Skeletal muscle cell (primary cell): ENCODE data around the gene VPS36.
"Not testable (repeated sequence)": the region's sequence is repeated elsewhere in the genome, so short reads cannot be mapped to it uniquely, and the experiment has no call there.

Experiments used
- DNase-seq: peaks from one replicate; pipeline ENCODE4 v3.0.0-alpha.2; 2010; ENCODE audit warnings: low read depth
- H3K4me3 ChIP-seq: 2 replicates; pipeline ENCODE4 v1.5.1; 2011; ENCODE audit warnings: low read depth, mild to moderate bottlenecking, control low read depth, low read length, moderate library complexity

Gene VPS36

GRCh38 chr13:52393572-52394357, 56.7 kb downstream of the VPS36 start:
- H3K4me3 ChIP-seq = no peak overlapping the region
- DNase-seq = no peak

DNA sequence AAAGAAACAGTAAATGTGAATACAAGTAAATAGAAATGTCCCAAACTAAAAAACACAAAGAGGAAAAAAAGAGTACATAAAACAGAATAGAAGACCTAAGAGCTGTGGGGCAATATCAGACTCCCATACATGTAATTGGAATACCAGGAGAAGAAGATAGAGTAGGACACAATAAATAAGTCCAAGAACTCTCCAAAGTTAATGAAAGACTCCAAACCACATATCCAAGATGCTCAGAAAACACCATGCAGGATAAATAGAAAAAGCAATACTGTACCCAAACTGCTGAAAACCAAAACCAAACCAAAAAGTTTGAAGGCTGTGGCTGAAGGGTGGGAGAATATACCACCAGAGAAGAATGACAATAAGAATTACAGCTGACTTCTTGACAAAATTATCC, 62.7 kb downstream of the VPS36 start:
- no peak overlapping the region for H3K4me3 ChIP-seq
- DNase-seq = no peak

DNA sequence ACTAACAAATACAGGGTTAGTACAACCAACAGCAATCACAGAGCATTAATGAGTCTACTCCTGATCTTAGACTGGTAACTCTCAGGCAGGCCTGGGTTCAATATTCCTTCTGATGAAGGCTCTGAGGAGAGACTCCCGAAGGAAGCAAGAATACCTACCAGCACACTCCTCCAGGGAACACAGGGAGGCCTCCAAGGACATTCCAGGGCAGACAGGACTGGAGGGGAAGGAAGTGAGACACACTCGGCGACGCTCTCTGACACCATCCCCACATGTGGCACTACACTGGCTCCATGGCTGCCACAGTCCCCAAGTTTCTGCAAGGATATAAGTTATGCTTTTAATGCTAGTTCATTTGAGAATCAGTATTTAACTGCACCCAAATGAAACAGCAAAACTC, 64.6 kb downstream of the VPS36 start:
- H3K4me3 ChIP-seq = no peak overlapping the region

GRCh38 chr13:52383366-52383765, 67.1 kb downstream of the VPS36 start:
- H3K4me3 ChIP-seq = no peak overlapping the region
- DNase-seq = no peak

More for the DNA sequence above, 64.6 kb downstream of the VPS36 start:
- no peak for DNase-seq

GRCh38 chr13:52378312-52378711, 72.1 kb downstream of the VPS36 start:
- DNase-seq = no peak
- no peak overlapping the region for H3K4me3 ChIP-seq

DNA sequence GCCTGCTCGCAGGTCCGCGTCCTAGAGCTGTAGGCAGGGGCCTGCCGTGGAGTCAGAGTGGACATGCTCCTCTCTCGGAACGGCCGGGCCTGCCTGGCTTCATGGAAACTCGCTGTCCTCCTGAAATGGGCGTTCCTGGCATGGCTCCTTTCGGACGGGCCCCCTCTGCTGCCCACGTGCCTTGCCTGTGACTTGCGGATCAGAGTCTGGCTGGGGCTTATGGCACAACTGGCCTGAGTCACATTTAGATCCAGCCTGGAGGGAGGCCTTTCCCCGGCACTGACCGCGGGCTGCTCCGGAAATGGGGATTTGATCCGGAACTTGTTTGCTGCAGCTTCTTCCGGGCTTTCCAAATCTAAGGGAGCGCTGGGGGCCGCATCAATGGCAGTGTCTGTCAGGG, 72.5 kb downstream of the VPS36 start:
- no peak for DNase-seq
- no peak overlapping the region for H3K4me3 ChIP-seq

DNA sequence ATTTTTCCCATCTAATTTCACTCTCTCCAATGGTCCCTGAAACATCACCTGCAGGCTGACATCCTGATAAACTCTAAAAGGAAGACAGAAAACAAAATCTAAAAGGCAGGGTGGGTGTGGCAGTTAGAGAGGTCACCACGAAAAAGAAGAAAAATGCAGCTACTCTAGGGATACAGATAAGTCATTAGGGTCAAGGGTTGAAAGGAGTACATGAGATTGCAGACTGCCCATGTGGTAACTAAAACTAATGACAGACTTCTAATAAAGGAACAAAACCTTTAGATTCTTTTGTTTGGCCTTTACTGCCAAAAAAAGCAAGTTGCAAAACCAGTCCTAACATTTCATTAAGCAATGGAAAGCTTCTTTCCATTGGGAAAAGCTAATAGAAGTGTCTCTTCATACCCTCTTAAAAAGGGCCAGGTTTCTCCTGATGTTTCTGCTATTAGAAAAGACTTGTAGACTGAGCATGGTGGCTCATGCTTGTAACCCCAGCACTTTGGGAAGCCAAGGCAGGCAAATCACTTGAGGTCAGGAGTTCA, 75.5 kb downstream of the VPS36 start:
- H3K4me3 ChIP-seq = no peak overlapping the region
- no peak for DNase-seq

DNA sequence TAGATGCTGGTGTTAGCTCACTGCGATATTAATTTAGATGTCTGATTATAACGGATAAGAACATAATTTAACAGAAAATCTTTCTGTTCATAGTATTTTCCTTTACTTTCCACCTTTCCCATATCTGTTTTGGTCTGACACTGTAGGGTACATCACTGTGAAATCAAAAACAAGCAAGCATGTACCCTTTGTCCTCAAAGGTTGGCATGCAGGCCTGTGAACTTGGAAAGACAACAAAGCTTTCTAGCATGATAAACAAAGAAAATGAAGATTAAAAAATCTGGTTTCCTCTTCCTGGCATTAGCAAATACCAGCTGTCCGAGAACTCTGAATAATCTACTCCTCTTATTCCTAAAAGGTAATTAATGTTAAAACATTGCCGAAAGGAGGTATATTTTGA, 76.0 kb downstream of the VPS36 start:
- H3K4me3 ChIP-seq = no peak overlapping the region
- no peak for DNase-seq

DNA sequence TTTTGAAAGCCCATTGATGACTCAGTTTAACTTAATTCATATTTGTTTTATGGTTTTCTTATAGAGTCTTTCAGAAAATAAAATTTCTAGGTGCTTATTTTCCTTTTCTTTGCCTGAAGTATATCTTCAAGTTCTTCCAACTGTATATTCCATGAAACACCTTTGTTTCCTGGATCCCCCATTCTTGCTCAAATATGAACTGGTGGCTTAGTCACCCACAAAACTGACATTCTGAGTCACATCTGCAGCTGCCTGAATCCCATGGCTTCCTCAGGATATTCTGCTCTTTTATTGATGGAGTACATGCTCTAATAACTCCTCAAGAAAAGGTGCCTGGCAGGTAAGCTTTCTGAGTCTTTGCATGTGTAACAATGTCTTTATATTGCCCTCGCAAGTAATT, 77.2 kb downstream of the VPS36 start:
- DNase-seq, H3K4me3 ChIP-seq: not testable (repeated sequence)

DNA sequence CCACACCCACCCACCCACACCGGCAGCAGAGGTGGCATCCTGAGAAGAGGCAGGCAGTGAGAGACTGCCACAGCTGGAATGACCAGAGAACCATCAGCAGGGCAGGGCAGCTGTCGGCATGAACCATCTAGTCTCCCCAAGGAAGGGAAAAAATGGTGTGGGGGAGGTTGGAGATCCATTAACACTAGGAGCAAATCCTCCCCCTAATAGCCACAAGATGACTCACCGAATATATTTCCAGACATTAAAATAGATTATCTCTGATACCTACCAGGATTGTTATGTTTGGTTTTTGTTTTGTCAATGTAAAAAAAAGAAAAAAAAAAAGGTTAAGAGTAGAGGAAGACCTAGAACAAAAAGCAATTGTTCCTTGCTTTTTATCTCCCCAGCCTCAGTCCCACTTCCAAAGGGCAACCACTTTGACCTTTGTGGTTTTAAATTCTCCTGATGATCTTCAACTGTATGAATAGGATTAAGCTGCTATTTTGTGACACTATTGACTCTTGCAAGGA, 78.6 kb downstream of the VPS36 start:
- no peak overlapping the region for H3K4me3 ChIP-seq
- peak; percentile 80 for DNase-seq

DNA sequence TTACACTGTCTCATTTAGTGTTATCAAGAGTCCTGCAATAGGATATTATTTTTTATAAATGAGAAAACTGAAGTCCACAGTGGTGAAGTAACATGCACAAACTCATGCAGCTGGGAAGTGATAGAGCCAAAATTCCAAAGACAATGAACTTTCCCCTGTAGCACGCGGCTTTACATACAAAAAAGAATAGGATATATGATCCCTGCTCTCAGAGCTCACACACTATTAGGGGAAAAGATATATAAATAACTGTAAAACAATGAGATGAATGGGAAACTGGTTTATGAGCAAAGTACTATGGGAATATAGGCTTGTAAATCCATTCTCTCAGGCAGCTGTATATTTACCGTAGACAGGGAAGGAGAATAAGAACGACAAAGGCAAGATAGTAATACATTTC, 84.1 kb downstream of the VPS36 start:
- no peak overlapping the region for H3K4me3 ChIP-seq
- no peak for DNase-seq
